Large intestine (tissue), 1 donor: ENCODE measurements around the gene C4orf50. TPM values are rescaled to one million over a fixed set of nuclear protein-coding genes. Genes with fewer than 3 reads are reported as not detected.

ENCODE experiments used
- polyA plus RNA-seq: library from polyadenylated mRNA; unstranded; fragments of 120-200 nt; gene quantifications from one replicate; pipeline ENCODE4 v1.2.1, GENCODE V29; 2013

C4orf50 gene
- polyA plus RNA-seq, 1 donor = 0.58 TPM

Other genes starting within 250 kb of the C4orf50 start
- 31.5 TPM for gene CRMP1, start 125.3 kb downstream of the C4orf50 start, polyA plus RNA-seq
- gene JAKMIP1, start 182.1 kb upstream of the C4orf50 start, polyA plus RNA-seq = 2.1 TPM